ENCODE results near the gene CUEDC2. TPM values are rescaled to one million over a fixed set of nuclear protein-coding genes. Genes with fewer than 3 reads are reported as not detected.

The CUEDC2 gene
- total and polyA plus RNA-seq, 10 of the 15 experiments (the other 5 are each of a cell fraction or from before 2014, with no cell fraction given): 20.4 to 121 (median 75.0) TPM

- ChIA-PET POLR2A (interaction anchor here (0.5 to 1.2 kb wide), 2 partner anchors 76 to 251 kb away, joined by 3 to 4 read pairs; no protein-coding TSS in a partner anchor), RAD21 (ENCODE audit: unreplicated experiment) (interaction anchor here (0.8 kb wide), 1 partner anchor 51 kb away, joined by 3 read pairs; no protein-coding TSS in a partner anchor), SMC1A (ENCODE audit: uncharacterized antibody, unreplicated experiment) (no interaction called here), CTCF (interaction anchor here (1.0 to 1.2 kb wide), 2 partner anchors 35 to 197 kb away, joined by 4 to 6 read pairs; no protein-coding TSS in a partner anchor)
- peaks cover 0 to 5% of the 10 kb centered on the region in 2 experiments; a peak in 2 of 4 replicates for H3K36me3 ChIP-seq (ENCODE audit: control insufficient read depth in 2 of 2, insufficient read depth in 2 of 2, low read length in 1 of 2)
- in situ Hi-C loops (cut with MboI) (no loop called here), intact Hi-C loops (cut with micrococcal nuclease; ENCODE audit: unreplicated experiment) (no loop called here)
- DNase-seq (ENCODE audit: low read depth, low spot score) (no peak), FAIRE-seq (no peak), ATAC-seq (no peak)
- no peak overlapping the region for H3K27ac ChIP-seq (ENCODE audit: control insufficient read depth, insufficient read depth)
- no peak overlapping the region for H3K4me3 ChIP-seq
- H2AFZ ChIP-seq (ENCODE audit: control insufficient read depth, low read depth, low read length): no peak overlapping the region
- H3K79me2 ChIP-seq (ENCODE audit: control insufficient read depth, insufficient read depth, low read length): peaks cover 12% of the 10 kb centered on the region
- no peaks in the 10 kb centered on the region for H3K27me3 ChIP-seq (replicated peaks in 1 of 2; ENCODE audit: control insufficient read depth in 2 of 2, insufficient read depth in 2 of 2, low read length in 1 of 2)
- no peaks in the 10 kb centered on the region for H3K9me3 ChIP-seq (replicated peaks; ENCODE audit: control insufficient read depth, insufficient read depth, low read length)
- H3K4me1 ChIP-seq (ENCODE audit: control insufficient read depth, insufficient read depth, low read length): peaks cover 9% of the 10 kb centered on the region
- no TSS peak for BruUV-seq (replicated peaks)
- peaks cover 2% of the 10 kb centered on the region; the same call in 1 of the 2 replicates for H4K20me1 ChIP-seq (ENCODE audit: control insufficient read depth, insufficient read depth)
- H3K9ac ChIP-seq (ENCODE audit: control insufficient read depth, insufficient read depth, low read length): no peak overlapping the region
- 75% methylated on average over 7 of the region's 7 CpGs for WGBS (ENCODE audit: insufficient coverage, insufficient replicate concordance, low lambda C conversion rate, missing lambda C conversion rate)
- H3K4me2 ChIP-seq (ENCODE audit: control insufficient read depth, insufficient read depth): no peak overlapping the region
- TF ChIP-seq STAT3 (IDR thresholded peaks at IDR 0.05; ENCODE audit: low read depth, low read length): no peak
- TF ChIP-seq ZBTB40 (IDR thresholded peaks at IDR 0.05; ENCODE audit: borderline replicate concordance): no peak
- no peak for TF ChIP-seq POLR2AphosphoS5 (IDR thresholded peaks at IDR 0.05; ENCODE audit: low read length)
- no peak for TF ChIP-seq EP300 (IDR thresholded peaks at IDR 0.05; ENCODE audit: borderline replicate concordance in 1 of 2, control insufficient read depth in 1 of 2, low read depth in 2 of 2, low read length in 2 of 2)
- no peak for TF ChIP-seq TCF12 (IDR thresholded peaks at IDR 0.05; ENCODE audit: low read depth, low read length)
- no peak for TF ChIP-seq RBBP5 (conservative IDR thresholded peaks at IDR 0.05)
- no peak for TF ChIP-seq SKIL (IDR thresholded peaks at IDR 0.05; ENCODE audit: low read depth, poor library complexity, severe bottlenecking)
- no peak for TF ChIP-seq ETV6 (conservative IDR thresholded peaks at IDR 0.05 in 1 of 2, IDR thresholded peaks at IDR 0.05 in 1 of 2; ENCODE audit: borderline replicate concordance in 1 of 2, low read depth in 1 of 2)
- TF ChIP-seq ZNF217 (IDR thresholded peaks at IDR 0.05): no peak
- TF ChIP-seq IKZF2 (IDR thresholded peaks at IDR 0.05): no peak
- no peak for TF ChIP-seq SREBF2 (IDR thresholded peaks at IDR 0.05; ENCODE audit: low read length)
- TF ChIP-seq PBX3 (IDR thresholded peaks at IDR 0.05; ENCODE audit: insufficient replicate concordance, low read depth, low read length): no peak
- TF ChIP-seq DPF2 (IDR thresholded peaks at IDR 0.05): no peak
- no peak for TF ChIP-seq PML (IDR thresholded peaks at IDR 0.05; ENCODE audit: low read length)
- no peak for TF ChIP-seq RCOR1 (conservative IDR thresholded peaks at IDR 0.05; ENCODE audit: low read depth, low read length)
- no peak for TF ChIP-seq TCF3 (IDR thresholded peaks at IDR 0.05; ENCODE audit: borderline replicate concordance, insufficient read depth, low read depth, low read length)
These were observed 5.5 kb downstream of the CUEDC2 start for GRCh38 chr10:102426803-102427287.
